GM19467 (cell line): Measurements from ENCODE around the gene GRIN3B.
"Not testable (repeated sequence)": the region's sequence is repeated elsewhere in the genome, so short reads cannot be mapped to it uniquely, and the experiment has no call there.

Experiments used
- ATAC-seq: cut with Tn5 transposase; IDR thresholded peaks from one replicate; pipeline ENCODE4 v1.9.1; 2021; ENCODE audit warnings: mild to moderate bottlenecking, moderate library complexity; ENCODE audit not compliant: unreplicated experiment

GRIN3B gene, protein sequence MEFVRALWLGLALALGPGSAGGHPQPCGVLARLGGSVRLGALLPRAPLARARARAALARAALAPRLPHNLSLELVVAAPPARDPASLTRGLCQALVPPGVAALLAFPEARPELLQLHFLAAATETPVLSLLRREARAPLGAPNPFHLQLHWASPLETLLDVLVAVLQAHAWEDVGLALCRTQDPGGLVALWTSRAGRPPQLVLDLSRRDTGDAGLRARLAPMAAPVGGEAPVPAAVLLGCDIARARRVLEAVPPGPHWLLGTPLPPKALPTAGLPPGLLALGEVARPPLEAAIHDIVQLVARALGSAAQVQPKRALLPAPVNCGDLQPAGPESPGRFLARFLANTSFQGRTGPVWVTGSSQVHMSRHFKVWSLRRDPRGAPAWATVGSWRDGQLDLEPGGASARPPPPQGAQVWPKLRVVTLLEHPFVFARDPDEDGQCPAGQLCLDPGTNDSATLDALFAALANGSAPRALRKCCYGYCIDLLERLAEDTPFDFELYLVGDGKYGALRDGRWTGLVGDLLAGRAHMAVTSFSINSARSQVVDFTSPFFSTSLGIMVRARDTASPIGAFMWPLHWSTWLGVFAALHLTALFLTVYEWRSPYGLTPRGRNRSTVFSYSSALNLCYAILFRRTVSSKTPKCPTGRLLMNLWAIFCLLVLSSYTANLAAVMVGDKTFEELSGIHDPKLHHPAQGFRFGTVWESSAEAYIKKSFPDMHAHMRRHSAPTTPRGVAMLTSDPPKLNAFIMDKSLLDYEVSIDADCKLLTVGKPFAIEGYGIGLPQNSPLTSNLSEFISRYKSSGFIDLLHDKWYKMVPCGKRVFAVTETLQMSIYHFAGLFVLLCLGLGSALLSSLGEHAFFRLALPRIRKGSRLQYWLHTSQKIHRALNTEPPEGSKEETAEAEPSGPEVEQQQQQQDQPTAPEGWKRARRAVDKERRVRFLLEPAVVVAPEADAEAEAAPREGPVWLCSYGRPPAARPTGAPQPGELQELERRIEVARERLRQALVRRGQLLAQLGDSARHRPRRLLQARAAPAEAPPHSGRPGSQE

DNA sequence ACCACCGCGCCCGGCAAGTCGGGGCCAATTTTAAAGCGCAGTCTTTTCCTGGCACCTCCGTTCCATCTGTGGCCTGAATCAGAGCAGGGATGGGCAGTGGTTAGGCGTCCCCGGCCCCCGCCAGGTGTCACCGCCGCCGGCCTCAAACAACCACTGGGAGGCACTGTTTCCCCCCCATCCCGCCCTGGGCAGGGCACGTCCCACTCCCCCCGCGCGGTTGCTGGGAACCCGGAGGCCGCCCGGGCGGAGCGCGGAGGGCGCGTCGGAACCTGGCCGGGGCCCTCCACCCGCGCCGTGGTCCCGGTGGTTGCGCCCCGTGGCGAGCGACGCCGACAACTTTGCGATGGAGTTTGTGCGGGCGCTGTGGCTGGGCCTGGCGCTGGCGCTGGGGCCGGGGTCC lies at the start of gene GRIN3B:
Gene GRIN3B, plus strand, starts transcription at position 325 of the 400 bp plus-strand sequence. Its CDS starts 19 bp downstream, at position 344.
- no peak for ATAC-seq

DNA sequence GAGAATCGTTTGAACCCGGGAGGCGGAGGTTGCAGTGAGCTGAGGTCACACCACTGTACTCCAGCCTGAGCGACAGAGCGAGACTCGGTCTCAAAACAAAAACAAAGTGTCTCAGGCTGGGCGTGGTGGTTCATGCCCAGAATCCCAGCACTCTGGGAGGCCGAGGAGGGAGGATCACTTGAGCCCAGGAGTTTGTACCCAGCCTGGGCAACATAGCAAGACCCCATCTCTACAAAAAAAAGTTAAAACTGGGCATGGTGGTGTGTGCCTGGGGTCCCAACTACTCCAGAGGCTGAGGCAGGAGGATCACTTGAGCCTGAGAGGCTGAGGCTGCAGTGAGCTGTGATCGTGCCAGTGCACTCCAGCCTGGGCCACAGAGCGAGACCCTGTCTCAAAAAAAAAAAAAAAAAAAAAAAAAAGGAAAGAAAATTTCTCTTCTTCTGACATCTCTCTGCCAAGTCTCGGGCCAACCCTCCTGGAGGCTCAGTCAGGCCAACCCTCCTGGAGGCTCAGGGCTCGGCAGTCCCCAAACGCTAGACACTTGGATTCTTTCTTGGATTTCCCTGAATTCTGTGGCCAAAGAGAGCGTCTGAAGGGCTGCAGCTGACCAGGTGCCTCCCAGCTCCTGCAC lies 48.1 kb upstream of the GRIN3B start:
- ATAC-seq: no peak

GRCh38 chr19:952680-953444 lies 47.4 kb upstream of the GRIN3B start:
- no peak for ATAC-seq

- ATAC-seq: no peak
These were observed 46.6 kb upstream of the GRIN3B start for GRCh38 chr19:953445-954271.

- no peak for ATAC-seq
These were observed 45.9 kb upstream of the GRIN3B start for GRCh38 chr19:954272-954671.

DNA sequence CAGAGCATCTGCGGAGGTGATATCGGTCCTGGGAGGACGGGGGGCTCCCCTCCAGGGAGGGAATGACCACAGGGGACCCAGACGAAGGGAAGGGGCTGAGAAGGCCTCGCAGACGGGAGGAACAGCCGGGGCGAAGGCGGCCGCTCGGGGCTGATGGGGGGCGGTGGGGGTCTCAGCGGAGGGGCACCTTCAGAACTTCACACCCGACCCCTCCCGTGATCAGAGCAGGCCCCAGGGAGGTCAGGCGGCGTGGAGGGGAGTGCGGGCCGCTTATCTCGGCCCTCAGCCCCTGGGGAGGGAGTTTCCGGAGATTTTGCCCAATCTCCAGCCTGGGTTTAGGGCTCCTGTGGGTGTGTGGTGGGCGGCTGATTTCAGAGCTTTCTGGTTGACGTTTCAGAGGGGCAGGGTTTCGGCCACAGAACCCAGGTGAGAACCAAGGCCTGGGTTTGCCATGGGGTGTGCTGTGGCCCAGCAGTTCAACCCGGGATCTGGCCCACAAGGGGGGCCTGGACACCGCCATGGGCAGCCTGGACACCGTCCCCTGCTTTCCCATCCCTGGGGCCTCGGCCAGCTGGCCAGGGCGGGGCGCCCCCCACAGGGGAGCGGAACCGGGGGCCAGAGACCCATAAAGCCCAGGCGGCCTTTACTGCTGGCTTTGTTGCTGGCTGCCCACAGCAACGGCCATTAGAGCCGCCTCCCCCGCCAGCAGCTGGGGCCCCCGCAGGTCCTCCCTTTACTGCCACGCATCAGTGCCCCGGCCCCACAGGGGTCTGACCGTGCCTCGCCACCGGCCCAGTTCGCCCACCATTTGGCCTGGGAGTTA lies 45.3 kb upstream of the GRIN3B start:
- ATAC-seq: no peak

DNA sequence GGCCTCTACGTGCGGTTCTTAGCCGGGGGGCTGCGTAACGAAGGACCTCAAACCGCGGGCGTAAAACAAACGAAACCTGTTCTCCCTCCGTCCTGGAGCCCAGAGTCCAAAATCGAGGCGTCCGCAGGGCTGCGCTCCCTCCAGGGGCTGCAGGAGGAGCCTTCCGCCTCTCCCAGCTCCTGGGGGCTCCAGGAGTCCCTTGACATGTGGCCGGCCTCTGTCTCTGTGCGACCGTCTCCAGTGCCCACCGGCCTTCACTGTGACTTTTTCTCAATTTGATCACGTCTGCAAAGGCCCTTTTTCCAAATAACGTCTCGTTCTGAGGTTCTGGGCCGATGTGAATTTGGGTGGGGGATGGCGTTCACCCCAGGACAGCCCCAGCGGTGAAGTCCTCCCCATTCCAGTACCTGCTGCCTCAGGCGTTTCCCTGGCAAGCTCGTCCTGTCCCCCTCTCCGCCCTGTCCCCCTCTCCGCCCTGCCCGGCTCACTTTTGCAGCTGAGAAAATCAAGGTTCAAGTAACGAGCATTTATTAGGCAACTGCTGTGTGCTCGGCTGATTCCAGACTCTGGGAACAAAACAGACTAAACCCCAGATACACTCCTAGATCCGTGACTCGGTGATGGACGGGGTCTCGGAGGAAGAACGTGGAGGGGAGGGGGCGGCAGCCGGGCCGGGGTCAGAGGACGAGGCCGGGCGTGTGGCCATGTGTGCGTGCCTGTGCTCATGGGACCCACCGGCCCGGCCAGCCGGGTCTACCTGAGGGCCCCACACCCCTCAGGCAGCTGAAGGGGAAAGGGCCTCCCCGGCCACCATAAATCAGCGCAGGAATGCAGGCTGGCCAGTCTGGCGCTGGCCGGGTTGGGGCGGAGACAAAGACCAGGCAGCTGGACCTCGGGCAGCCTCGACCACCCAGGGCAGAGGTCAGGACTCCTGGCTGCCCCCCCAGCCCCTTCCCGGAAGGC lies 44.1 kb upstream of the GRIN3B start:
- no peak for ATAC-seq

DNA sequence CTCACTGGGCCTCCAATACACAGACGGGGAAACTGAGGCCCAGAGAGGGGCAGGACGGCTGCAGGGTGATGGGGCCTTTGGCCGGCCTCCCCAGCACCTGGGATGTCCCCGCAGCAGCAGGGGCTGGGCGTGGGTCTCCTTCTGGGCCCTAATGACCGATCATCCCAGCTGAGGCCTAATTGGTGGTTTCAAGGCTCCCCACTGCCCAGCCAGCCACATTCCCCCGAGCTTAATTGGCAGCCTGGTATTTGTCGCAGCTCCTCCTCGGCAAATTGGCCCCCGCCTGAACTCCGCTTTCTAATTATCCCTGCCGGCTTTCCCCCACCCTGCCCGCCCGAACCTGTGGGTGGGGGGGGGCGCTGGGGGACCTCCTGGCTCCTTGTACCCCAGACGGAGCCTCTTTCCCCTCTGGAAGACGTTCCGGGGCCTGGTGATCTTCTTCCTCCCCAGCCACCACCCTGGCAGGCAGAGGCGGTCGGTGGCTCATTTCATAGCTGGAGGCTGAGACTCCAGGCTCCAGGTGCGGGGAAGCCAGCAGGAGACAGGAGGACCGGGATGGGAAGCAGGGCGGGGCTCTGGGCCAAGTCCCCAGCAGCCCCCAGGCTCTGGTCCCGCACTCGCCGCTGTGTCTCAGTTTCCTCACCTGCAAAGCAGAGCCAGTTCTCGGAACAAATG lies 43.3 kb upstream of the GRIN3B start:
- no peak for ATAC-seq

GRCh38 chr19:957578-957977 lies 42.6 kb upstream of the GRIN3B start:
- ATAC-seq: not testable (repeated sequence)

DNA sequence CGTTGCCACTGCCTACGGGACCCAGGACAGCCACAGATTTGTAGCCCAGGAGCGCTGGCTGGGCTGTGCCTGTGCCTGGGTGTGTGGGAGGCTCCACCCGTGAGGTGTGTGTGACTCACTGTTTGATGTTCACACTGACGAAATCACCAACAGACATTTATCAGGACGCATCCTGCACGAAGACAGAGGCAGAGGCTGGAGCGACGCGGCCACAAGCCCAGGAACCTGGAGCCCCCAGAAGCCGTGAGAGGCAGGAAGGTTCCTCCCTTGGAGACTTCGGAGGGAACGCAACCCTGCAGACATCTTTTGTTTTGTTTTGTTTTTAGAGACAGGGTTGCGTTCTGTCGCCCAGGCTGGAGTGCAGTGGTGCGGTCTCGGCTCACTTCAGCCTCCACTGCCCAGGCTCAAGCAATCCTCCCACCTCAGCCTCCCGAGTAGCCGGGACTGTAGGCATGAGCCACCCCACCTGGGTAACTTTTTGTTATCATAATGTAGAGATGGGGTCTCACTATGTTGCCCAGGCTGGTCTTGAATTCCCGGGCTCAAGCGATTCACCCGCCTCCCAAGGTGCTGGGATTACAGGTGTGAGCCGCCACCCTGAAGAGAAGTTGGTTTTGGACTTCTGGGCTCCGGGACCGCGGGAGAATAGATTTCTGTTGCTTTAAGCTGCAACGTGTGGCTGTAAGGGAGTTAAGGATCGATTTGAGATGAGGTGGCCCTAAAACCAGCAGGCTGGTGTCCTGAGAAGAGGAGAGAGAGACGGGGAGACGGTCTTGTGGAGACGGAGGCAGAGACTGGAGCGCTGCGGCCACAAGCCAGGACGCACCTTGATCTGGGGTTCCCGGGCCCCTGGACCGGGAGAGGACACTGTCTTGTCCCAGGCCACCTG lies 41.0 kb upstream of the GRIN3B start:
- ATAC-seq: no peak

DNA sequence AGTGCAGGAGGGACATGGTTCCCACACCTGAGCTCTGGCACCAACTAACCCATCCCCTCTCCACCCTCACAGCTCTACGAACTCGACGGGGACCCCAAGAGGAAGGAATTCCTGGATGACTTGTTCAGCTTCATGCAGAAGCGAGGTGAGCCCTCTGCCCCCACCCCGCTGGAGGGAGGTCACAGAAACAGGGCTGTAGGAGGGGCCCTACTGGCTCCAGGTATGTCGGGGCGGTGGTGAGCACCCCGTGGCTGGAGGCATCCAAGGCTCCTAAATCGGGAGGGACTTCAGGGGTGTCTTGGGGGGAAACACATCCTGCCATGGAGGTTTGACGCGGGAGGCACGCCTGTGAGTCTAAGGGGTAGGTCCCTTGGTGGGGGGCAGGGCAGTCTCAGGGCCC lies 40.2 kb upstream of the GRIN3B start:
- no peak for ATAC-seq

GRCh38 chr19:960601-960938 lies 39.6 kb upstream of the GRIN3B start:
- ATAC-seq: no peak

DNA sequence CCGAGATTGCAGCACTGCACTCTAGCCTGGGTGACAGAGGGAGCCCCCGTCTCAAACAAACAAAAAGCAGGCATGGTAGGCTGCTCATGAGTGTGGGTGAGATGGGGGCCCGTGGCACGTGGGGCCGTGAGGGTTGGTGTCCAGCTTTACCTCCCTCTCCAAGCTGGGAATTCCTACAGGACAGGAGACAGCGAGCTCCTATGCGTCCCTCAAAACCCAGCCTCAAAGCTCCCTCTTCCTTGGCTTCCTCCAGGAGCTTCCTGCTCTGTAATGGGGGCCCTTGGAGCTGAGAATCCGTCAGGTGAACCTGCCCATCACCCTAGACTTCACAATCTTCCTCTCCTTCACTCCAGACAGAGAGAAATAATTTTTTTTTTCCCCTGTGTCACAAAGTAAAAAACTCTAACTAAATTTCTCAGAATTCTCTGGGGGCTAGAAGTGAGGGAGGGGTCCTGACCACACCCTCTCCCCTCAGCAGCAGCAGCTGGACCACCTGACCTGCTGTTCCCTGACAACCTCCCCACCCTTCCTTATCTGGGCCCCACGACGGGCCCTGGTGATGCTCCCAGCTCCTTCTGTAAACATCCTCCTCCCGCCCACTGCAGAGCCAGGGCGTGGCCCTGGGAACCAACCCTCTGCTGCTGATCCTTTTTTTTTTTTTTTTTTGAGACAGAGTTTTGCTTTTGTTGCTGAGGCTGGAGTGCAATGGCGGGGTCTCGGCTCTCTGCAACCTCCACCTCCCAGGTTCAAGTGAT lies 38.2 kb upstream of the GRIN3B start:
- no peak for ATAC-seq

DNA sequence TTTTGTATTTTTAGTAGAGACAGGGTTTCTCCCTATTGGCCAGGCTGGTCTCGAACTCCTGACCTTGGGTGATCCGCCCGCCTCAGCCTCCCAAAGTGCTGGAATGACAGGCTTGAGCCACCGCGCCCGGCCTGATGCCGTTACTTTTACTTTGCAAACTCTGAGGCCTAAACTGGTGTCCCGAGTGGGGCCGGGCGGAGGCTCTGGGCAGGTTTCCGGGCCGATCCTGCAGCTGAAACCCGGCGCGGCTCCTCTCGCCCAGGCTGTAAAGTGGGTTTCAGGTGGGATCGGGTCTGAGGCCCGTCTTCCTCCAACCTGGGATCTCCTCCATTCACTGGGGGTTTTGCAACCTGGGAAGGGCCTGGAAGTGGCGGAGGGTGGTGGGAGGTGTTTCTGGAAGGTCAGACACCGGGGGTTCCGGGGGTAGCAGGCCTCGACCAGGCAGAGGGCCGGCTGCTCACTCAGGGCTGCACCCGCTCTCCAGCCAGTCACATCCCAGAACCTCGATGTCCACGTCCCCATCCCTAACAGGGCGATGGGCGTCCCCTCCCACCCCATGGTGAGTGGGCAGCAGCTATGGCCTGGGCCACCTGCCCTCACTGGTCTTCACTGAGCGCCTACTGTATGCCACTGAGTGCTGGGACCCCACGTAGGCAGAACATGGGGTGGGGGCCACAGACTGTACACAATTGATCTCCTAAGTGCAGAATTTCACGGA lies 37.4 kb upstream of the GRIN3B start:
- ATAC-seq: no peak

DNA sequence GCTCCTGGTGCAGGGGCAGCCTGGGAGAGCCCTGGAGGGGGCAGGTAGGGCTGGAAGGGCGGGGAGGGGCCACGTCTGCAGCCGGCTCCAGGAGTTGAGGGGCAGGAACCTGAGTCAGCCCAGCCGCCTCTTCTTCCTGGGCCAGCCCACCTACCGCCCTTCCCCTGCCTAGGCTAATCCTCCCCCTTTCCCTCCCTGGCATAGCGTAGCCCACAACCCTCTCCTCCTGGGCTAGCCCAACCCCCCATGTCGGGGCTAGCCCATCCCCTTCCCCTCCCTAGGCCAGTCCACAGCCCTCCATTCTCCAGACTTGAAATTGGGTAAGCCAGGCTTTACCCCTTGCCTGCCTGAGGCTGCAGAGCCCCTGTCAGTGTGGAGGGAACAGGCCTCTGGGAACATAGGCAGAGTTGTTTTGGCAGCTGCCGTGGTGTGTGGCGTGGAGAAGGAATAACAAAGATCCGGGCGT lies 36.7 kb upstream of the GRIN3B start:
- ATAC-seq: no peak
